NCI-H526 treated with DMSO at 0.1 percent for 48 hours (cell line): ENCODE measurements around the gene DPP6.
"Not testable (repeated sequence)": the region's sequence is repeated elsewhere in the genome, so short reads cannot be mapped to it uniquely, and the experiment has no call there.

Source experiments
- DNase-seq: peaks from one replicate; lab custom pipeline; 2025; lab: John Stamatoyannopoulos, UW

DPP6 gene

GRCh38 chr7:154072395-154073181 lies 20.4 kb downstream of the DPP6 start:
- DNase-seq = not testable (repeated sequence)

- not testable (repeated sequence) for DNase-seq
These were observed 26.3 kb downstream of the DPP6 start for GRCh38 chr7:154078523-154078922.

DNA sequence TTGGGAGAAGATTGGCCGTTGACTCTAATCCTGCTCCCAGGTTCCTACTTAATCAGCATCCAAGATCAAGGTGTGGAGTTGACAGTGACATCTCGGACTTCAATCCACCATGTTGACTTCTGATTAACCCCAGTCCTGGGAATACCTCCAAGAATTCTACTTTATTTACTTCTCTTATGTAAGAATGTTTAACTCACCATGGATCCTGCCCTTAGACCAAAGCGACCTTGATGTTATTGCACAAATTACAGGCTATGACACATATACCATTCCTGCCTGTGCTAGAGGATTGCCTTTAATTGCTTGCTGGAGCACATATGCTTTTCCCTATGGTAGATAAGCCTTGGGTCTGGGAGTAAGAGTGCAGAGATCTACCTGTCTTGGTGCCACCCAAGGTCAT lies 28.1 kb downstream of the DPP6 start:
- DNase-seq = not testable (repeated sequence)

- DNase-seq = not testable (repeated sequence)
These were observed 35.0 kb downstream of the DPP6 start for GRCh38 chr7:154087037-154087725.

DNA sequence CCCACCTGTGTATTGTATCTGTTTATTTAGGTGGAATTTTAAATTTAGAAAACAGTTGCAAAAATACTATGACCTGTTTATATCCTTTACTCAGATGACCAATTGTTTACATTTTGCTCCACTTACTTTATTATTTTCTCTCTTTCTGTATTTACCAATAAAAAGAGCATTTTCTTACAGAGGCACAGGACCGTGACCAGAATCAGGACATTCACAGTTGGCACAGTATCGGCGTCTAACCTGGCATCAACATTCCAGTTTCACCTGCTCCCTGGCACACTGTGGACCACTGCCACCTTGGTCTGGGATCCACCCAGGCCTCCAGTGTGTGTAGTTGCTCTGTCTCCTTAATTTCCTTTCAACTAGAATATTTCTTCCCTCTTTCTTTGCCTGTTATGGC lies 39.9 kb downstream of the DPP6 start:
- DNase-seq = not testable (repeated sequence)

- not testable (repeated sequence) for DNase-seq
These were observed 43.0 kb downstream of the DPP6 start for GRCh38 chr7:154095201-154095600.

DNA sequence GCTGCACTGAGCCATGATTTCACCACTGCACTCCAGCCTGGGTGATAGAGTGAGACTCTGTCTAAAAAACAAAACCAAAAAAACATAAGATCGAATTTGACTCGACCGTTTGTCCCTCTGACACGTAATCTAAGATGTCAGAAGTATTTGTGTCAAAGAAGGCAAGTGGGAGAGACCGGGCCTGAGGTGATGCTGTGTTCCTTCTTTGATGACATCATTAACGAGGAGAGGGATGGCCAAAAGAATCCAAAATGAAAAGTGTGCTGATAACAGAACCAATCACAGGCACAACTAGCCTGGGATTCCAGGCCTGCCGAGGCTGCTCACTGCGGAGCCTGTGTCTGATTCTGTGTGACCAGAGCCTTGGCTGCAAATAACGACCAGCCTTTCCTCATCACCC lies 52.9 kb downstream of the DPP6 start:
- not testable (repeated sequence) for DNase-seq

DNA sequence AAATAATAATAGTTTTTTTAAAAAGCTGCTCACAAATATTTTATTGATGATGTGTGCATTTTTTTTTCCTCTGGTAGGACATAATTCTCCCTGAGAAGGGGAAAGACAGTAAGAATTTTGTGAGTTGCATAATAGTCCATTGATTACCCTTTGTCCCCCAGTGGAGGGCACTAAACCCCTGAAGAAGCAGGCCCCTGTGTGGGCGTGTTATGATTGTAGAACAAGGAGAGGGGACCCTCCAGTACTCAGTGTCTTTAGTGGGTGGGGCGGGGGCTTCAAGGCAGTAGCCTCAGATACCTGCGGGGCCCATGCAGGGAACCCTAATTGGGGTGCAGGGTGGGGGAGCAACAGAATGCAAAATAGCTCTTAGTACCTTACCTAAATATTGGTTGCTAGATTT lies 57.4 kb downstream of the DPP6 start:
- not testable (repeated sequence) for DNase-seq

DNA sequence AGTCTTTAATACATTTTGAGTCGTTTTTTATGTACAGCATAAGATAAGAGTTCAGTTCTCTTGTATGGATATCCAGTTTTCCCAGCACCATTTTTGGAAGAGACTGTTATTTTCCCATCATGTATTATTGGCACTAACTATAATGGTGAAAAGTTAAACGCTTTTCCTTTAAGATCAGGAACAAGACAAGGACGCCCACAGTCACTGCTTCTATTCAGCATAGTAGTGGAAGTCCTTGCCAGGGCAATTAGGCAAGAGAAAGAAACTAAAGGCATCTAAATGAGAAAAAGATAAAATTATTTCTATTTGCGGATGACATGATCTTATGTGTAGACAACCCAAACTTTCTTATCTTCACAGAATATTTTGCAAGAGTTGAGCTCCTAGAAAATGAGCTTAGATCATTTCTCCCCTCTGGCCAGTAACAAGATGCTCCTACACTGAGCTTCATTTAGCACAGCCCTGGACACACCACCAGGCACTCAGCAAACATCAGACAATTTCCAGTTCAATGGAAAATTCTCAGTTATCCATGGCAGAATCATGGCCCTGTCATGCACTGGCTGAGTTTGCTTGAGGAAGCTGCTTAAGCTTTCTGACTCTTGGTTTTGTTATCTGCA lies 61.6 kb downstream of the DPP6 start:
- DNase-seq = not testable (repeated sequence)

DNA sequence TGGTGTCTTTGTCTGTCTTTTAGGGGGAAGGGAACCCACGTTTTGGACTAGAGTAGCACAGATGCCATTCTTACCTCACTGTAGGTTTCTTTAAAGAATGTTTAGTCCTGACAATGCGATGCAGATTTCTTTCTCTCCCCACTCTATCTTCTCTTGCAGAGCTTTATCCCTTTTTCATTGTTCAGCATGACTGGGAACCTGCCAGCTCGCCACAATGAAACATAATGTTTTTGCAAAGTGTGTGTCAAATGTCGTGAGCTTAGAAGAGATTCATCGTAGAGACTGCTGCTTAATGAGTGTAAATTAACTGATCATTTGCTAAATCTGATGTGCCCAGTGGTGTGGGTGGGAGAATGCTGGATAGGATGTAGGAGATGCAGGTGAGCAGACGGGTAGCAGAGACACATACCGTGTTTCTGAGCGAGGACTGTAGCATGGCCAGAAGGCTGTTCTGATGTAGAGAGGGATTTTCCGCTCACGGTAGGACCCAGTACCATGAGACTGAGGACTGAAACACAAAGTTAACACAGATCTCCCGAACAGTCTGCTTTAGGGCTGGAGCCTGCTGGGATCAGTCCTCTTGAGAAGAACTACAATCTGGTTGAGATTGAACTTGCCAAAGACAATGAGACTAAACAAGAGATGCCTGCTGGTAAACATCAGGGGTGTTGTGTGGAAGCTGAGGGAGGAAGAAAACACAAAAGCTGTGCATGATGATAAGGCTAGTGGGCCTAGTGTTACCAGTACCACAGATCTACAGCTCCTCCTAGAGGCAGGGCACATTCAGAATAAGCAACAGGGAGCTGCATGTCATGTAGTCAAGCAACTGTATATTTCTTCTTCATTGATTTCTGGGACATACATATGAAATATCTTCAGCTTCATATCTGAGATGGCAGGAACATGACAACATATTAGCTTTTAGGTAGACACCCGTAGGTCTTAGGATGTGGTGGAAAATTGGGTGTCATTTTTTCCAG lies 65.5 kb downstream of the DPP6 start:
- not testable (repeated sequence) for DNase-seq

DNA sequence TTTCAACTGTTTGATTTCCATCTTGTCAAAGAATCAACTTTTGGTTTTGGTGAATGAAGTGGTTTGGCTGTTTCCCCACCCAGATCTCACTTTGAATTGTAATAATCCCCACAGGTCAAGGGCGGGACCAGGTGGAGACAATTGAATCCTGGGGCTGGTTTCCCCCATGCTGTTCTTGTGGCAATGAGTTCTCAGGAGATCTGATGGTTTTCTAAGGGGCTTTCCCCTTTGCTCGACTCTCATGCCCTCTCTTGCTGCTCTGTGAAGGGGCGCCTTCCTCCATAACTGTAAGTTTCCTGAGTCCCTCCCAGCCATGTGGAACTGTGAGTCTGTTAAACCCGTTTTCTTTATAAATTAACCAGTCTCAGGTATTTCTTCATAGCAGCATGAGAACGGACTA lies 68.6 kb downstream of the DPP6 start:
- DNase-seq = not testable (repeated sequence)

DNA sequence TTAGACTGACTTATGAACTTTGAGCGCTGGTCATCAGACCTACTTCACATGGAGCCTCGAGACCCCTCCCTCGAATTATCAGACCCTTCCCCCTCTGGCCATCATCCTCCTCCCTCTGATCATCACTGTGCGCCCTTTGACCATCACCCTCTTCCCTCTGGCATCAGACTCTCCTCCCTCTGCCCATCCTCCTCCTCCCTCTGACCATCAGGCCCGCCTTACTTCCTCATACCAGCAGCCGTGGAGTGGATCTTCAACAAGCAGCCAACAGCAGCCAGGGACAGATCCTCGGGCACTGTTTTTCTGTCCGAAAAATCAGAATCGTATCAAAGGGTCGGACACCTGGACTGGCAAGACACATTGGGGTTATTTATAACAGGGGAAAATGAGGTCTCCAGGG lies 70.5 kb downstream of the DPP6 start:
- DNase-seq = not testable (repeated sequence)

GRCh38 chr7:154123397-154123796 lies 71.2 kb downstream of the DPP6 start:
- not testable (repeated sequence) for DNase-seq

- DNase-seq = not testable (repeated sequence)
These were observed 76.9 kb downstream of the DPP6 start for GRCh38 chr7:154129142-154129541.

- not testable (repeated sequence) for DNase-seq
These were observed 80.4 kb downstream of the DPP6 start for GRCh38 chr7:154132617-154133016.

DNA sequence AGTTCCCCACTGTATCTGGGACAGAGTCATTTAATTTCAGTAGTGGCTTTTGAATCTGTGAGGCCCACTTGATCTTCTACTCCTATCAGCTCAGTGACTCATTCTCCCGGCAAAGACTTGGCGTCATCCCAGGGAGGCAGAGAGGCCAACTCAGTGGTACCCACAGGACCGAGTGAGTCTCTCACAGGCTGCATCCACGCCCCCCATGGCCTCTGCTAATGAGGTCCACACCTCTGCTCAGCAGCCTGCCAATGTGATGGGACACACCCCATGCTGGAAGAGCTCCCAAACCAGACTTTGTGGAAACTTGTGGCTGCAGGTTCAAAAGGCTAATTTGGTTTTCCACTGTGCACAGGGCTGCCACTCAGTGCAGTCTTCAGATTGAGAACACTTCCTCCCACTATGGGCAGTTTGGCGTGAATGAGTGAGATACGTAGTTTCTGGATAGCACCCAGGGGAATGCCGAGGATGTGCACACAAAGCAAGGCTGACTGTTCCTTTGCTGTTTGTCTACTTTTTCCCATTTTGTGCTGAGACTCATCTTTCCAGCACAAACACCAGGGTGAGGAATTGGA lies 81.6 kb downstream of the DPP6 start:
- not testable (repeated sequence) for DNase-seq

DNA sequence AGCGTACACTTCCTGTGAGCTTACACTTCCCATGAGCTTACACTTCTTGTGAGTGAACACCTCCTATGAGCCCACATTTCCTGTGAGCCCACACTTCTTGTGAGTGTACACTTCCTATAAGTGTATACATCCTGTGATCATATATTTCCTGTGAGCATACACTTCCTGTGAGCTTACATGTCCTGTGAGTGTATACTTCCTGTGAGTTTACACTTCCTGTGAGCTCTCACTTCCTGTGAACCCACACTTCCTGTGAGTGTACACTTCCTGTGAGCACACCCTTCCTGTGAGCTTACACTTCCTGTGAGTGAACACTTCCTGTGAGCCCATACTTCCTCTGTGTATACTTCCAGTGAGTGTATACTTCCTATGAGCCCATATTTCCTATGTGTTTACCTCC lies 82.5 kb downstream of the DPP6 start:
- not testable (repeated sequence) for DNase-seq

- not testable (repeated sequence) for DNase-seq
These were observed 83.4 kb downstream of the DPP6 start for GRCh38 chr7:154135646-154136045.

GRCh38 chr7:154145922-154146706 lies 93.9 kb downstream of the DPP6 start:
- DNase-seq = not testable (repeated sequence)

- not testable (repeated sequence) for DNase-seq
These were observed 94.5 kb downstream of the DPP6 start for GRCh38 chr7:154146707-154147038.
